NCI-H2227 treated with DMSO at 0.1 percent for 48 hours (cell line): ENCODE data around the gene CTXND2.

Experiments
- DNase-seq: peaks from one replicate; lab custom pipeline; 2025; lab: John Stamatoyannopoulos, UW

CTXND2 gene

GRCh38 chr1:150961756-150962155, 74.8 kb downstream of the CTXND2 start:
- DNase-seq, result no peak
